Activated T-cell treated with anti-CD3 and anti-CD28 coated beads, Interleukin-2, amount 50 U/mL, for 1 hour (primary cell): ENCODE results near the gene AKAP3.

Experiments
- DNase-seq: peaks from one replicate; pipeline ENCODE4 v3.0.0-alpha.2; 2020

The AKAP3 gene

GRCh38 chr12:4648501-4649357, at the start of gene AKAP3, which contains the start of gene NDUFA9:
AKAP3 (minus strand) TSS chr12:4649051; CDS start chr12:4638196, 10,855 bp downstream.
NDUFA9 (plus strand) TSS chr12:4649114; CDS start chr12:4649127, 13 bp downstream.
- DNase-seq: peak; percentile 77

DNA sequence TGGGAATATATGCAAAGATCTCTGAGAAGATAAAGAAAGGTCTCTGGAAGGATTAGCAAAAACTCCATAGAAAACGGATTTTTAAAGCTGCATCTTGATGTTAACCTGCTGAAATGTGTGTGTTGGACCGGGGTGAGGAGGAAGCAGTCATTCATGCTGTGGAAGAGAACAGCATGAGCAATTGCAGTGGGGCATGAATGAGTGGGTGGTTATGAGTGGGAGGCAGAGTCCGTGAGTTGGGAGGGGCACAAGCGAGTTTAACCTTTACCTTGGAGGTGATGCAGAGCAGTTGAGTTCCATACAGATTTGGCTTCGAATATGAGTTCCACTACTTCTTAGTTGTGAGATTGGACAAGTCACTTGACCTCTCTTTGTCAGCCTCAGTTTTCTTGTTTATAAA, 41.9 kb upstream of the AKAP3 start:
- no peak for DNase-seq

DNA sequence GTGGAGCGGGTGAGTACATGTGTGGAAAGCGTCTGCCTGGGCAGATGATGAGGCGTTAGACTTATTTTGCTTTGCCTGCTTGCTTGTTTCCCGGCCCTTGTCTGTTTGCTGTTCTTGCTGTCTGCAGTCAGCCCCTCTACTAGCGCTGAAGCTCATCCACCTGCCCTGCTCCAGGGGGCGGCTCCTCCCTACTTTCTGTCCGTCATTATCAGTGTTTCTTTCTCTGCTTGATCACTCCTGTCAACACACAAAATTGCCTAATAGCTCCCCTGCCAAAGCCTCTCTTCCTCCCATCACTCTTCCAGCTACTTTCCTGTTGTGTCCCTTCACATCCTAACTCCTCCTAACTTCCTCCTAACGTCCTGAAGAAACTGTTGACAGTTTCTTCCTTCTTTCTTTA, 36.5 kb upstream of the AKAP3 start:
- no peak for DNase-seq

DNA sequence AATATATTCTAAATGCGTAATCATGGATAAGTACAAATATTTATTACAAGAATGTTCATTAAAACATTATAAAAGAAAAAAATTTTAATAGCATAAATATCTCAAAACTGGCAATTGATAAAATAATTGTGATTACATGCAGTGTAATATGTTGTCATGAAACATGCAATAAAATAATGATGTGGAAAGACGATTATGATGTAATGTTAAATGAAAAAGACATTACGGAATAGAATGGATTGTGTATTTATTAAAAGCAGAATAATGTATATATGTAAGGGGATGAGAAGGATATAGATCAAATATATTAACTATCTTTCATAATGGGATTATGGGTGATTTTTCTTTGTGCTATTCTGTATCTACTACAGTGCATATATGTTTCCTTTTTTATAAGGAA, 32.9 kb upstream of the AKAP3 start:
- no peak for DNase-seq

DNA sequence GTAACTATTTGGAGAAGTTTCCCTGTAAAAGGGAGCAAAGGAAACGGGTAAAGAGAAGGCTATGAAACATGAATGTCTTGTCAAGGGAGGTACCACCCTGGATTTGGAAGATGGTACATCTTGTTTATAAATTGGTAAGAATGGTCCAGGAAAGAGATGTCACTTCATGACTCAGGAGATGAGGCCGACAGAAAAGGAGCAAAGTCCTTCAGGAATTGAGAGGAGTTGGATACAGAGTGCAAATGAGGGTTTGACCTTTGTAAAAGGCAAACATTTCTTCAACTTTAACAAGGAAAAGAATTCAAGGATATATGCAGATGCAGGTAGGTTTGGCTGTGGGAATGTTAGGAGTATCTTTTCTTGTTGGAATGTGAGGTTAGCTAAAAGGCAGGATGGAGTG, 30.9 kb upstream of the AKAP3 start:
- no peak for DNase-seq

DNA sequence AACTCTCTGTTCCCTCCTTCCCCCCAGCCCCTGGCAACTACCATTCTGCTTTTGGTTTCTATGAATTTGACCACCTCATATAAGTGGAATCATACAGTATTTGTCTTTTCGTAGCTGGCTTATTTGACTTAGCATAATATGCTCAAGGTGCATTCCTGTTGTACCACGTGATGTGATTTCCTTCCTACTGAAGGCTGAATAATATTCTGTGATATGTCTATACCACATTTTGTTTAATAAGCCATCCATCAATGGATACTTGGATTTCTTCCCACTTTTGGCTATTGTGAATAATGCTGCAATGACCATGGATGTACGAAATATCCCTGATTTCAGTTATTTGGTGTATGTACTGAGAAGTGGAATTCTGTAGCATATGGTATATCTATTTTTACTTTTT, 16.4 kb upstream of the AKAP3 start:
- no peak for DNase-seq

- DNase-seq: no peak
Measured at GRCh38 chr12:4663971-4664505, 15.2 kb upstream of the AKAP3 start.

DNA sequence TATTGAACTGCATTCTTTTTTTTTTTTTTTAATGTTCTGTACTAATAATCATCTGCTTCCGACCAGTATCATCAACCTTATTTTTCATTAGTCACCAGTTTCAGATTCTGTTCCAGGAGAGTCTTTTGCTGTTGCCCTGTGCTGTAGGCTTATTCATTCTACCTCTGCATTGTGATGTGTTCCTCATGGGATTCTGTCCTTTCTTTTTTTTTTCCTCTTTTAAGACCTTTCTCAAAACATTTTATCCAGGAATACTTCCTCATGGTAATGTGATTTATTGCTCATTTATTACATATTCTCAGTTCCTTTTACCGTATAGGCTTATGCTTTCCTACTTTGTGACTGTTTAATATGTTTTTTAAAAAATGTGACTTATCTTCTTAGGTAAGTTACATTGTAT, 4.8 kb upstream of the AKAP3 start:
- DNase-seq: no peak

DNA sequence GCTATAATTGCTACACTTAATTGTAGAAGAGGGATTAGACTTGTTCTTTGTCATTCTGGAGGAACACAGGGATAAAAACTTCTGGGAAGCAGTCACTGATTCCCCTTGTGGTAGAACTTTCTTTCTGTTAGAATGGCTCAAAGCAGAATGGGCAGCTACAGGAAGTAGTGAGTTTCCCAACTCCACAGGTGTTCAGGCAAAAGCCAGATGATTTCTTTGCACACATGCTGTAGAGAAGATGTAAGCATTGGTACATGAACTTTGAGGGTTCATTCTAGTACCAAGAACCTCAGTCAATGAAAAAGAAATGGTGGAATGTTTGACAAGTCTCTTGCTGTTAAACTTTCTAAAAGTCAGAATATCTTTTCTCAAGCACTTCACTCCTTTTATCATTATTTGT, 4.4 kb upstream of the AKAP3 start:
- DNase-seq: no peak

DNA sequence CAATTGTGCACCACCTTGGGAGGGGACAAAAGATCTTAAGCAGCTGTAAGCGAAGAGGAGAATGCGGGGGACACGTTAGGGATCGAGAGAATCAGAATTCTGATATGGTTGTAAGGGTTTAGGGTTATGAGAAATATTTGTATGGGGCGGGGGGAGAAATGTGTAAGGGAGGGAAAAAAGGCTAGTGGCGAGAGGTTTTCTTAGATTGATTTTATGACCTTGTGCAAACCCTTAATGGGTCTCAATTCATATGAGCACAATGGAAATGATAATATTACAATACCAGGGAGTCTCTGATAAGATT, 459 bp upstream of the AKAP3 start:
- DNase-seq: no peak

GRCh38 chr12:4648104-4648500, 749 bp downstream of the AKAP3 start:
- DNase-seq: no peak

GRCh38 chr12:4645023-4645422, 3.8 kb downstream of the AKAP3 start:
- DNase-seq: no peak

- no peak for DNase-seq
Measured at GRCh38 chr12:4643747-4644146, 5.1 kb downstream of the AKAP3 start.

- DNase-seq: no peak
Measured at GRCh38 chr12:4630262-4630661, 18.6 kb downstream of the AKAP3 start.

DNA sequence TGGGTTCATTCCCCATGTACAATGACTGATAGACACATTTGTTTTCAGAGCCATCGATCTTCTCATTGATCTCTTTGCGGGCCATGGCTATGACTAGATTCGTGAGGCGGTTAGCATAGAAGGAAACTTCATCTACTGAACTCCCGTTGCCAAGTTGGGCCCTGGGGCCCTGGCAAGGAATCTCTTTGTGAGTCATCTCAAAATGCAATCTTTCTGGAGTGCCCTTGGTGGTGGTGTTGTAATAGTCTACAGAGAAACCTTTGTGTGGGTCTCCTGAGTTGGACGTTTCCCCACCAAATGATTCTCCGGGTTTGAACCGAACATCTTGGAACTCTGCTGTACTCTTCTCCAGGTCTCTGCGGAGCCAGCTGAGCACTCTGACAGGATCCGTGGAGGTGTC, 20.4 kb downstream of the AKAP3 start:
- DNase-seq: no peak

DNA sequence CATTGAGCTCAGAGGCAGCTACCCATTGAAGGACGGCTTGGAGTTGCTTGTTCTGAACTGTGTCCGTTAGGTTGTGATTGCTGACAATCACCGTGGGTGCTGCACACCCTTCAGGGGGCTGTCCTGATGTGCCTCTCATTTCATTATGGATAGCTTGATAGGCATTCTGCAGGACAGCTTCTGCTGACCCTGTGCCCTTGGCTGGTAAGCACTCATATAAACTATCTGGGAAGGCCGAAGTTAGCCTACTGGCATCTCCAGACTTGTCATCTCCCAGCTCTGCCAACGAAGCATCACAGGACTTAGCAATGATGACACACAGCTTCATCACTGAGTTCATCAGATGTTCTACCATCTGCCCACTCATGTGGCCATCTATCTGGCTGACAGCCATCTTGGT, 22.3 kb downstream of the AKAP3 start:
- DNase-seq: no peak

GRCh38 chr12:4621511-4621910, 27.3 kb downstream of the AKAP3 start:
- no peak for DNase-seq

GRCh38 chr12:4615667-4616066, 33.2 kb downstream of the AKAP3 start:
- DNase-seq: no peak

GRCh38 chr12:4610481-4610880, 38.4 kb downstream of the AKAP3 start:
- no peak for DNase-seq

GRCh38 chr12:4609071-4609470, 39.8 kb downstream of the AKAP3 start:
- no peak for DNase-seq

DNA sequence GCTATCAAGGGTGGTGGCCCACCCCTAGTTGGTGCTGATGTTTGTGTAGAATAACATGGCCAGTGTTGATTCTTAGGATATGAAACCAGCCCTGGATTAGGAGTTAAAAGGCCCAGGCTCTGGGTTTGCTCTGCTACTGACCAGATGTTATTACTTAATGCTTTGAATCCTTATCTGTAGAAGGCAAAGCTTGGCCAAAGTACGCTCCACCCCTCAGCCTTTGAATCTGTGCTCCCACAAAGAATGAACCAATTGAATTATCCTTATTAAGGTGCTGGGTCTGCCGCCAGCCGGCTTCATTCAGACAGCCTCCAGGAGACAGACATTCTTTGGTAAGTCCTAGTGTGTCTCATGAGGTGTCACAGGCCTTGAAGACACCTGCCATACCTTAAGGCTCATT, 41.8 kb downstream of the AKAP3 start:
- DNase-seq: no peak

DNA sequence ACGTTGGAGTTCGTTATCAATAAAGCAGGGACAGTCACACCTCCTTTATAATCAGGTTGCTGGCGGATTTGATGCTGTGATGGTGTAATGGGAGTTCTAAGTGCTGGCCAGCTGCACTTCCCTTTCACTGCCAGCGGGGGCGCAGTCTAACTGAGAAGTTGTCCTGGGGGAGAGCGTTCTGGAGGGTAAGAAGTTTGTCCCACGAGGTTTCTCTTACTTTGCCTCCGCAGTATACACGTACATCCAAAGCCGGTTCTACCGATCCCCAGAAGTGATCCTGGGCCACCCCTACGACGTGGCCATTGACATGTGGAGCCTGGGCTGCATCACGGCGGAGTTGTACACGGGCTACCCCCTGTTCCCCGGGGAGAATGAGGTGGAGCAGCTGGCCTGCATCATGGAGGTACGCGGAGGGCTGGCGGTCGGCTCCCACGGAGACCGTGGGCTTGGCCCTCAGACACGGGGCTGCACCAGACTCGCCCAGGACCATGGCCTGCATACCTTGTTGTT, 44.1 kb downstream of the AKAP3 start:
- DNase-seq: peak; percentile 82

GRCh38 chr12:4603946-4604345, 44.9 kb downstream of the AKAP3 start:
- no peak for DNase-seq

DNA sequence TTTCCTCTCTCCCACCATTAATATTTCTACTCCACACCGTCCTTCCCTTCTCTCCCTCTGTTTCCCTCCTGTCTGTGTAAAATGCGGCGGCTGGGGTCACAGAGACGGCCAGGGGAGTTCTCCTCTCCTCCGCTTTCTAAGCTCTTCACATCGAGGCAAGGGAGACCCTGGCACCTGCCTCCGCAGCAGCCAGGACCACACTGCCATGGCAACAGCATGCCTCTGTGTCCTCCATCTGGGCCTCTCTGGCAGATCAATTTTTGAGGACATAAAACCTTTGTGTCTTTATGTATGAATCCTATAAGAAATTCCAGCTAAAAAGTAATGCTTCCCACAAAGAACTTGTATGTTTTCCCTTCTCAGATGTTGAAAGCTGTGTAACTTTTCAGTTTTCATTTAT, 45.4 kb downstream of the AKAP3 start:
- no peak for DNase-seq

DNA sequence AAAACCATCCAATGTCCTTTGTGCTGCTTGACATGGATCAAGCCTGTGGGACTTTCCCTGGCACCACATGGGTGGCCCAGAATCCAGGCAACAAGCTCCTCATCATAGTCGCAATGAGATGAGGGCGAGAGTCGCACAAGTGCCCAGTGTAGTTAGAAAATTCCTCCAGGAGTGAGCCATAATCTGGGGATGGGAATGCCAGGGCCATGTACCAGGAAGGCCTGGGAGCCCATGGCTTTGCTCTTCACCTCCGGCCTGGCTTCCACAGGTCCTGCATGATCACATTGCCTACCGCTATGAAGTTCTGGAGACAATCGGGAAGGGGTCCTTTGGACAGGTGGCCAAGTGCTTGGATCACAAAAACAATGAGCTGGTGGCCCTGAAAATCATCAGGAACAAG, 53.0 kb downstream of the AKAP3 start:
- no peak for DNase-seq
